NB4 (cell line): ENCODE results near the gene SDK2.

Experiments
- DNase-seq: peaks from one replicate; pipeline ENCODE4 v3.0.0; 2010; ENCODE audit warnings: low read depth
- H3K4me3 ChIP-seq: one replicate; pipeline ENCODE4 v1.5.1; 2011; ENCODE audit warnings: mild to moderate bottlenecking, low read depth, low read length, moderate library complexity
- MYC ChIP-seq: IDR thresholded peaks from 2 replicates; pipeline ENCODE4 v1.6.1; 2011; ENCODE audit warnings: low read depth, low read length
- POLR2A ChIP-seq: IDR thresholded peaks from 2 replicates; pipeline ENCODE4 v1.6.1; 2011; ENCODE audit warnings: mild to moderate bottlenecking; ENCODE audit not compliant: insufficient read length; ENCODE audit errors: extremely low read depth
- TF ChIP-seq, protein P1 (sequence below): IDR thresholded peaks from one replicate; pipeline ENCODE4 v1.5.1; 2012; ENCODE audit warnings: low read depth, low read length
- TF ChIP-seq, protein P2 (sequence below): IDR thresholded peaks from 2 replicates; pipeline ENCODE4 v1.6.1; 2011; ENCODE audit warnings: low read depth, low read length

Gene SDK2

GRCh38 chr17:73356561-73357170 lies 287.6 kb downstream of the SDK2 start:
- DNase-seq: no peak
- TF ChIP-seq, protein P1, sequence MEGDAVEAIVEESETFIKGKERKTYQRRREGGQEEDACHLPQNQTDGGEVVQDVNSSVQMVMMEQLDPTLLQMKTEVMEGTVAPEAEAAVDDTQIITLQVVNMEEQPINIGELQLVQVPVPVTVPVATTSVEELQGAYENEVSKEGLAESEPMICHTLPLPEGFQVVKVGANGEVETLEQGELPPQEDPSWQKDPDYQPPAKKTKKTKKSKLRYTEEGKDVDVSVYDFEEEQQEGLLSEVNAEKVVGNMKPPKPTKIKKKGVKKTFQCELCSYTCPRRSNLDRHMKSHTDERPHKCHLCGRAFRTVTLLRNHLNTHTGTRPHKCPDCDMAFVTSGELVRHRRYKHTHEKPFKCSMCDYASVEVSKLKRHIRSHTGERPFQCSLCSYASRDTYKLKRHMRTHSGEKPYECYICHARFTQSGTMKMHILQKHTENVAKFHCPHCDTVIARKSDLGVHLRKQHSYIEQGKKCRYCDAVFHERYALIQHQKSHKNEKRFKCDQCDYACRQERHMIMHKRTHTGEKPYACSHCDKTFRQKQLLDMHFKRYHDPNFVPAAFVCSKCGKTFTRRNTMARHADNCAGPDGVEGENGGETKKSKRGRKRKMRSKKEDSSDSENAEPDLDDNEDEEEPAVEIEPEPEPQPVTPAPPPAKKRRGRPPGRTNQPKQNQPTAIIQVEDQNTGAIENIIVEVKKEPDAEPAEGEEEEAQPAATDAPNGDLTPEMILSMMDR: no peak
- TF ChIP-seq MYC (no peak), POLR2A (no peak)
- TF ChIP-seq, protein P2, sequence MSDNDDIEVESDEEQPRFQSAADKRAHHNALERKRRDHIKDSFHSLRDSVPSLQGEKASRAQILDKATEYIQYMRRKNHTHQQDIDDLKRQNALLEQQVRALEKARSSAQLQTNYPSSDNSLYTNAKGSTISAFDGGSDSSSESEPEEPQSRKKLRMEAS: no peak
- H3K4me3 ChIP-seq: no peak overlapping the region

- no peak for TF ChIP-seq MYC
- TF ChIP-seq POLR2A: no peak
- TF ChIP-seq, protein P1: no peak
- TF ChIP-seq, protein P2: no peak
- H3K4me3 ChIP-seq: no peak overlapping the region
- no peak for DNase-seq
These were observed 289.6 kb downstream of the SDK2 start for GRCh38 chr17:73354423-73355284.

DNA sequence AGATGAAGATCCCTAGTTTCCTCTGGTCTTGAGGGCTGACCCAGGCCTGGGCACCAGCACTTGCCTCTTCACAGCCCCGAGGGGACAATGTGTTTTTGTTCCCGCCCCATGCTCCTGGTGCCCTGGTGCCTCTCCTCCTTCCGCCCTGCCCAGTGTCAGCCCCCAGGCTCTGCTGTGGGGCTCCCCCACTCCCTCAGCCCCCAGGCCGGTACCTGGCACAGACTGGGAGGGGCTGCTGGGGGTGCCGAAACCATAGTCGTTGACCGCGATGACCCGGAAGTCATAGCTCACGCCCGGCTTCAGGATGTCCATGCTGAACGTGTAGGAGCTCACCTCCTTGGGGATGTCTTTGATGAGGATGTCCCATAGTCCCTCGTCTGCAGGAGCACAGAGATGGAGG lies 292.0 kb downstream of the SDK2 start:
- DNase-seq: no peak
- TF ChIP-seq, protein P1: no peak
- TF ChIP-seq POLR2A (no peak), MYC (no peak)
- TF ChIP-seq, protein P2: no peak
- no peak overlapping the region for H3K4me3 ChIP-seq

GRCh38 chr17:73351764-73352163 lies 292.5 kb downstream of the SDK2 start:
- no peak overlapping the region for H3K4me3 ChIP-seq
- no peak for DNase-seq
- TF ChIP-seq MYC: no peak
- TF ChIP-seq POLR2A: no peak
- TF ChIP-seq, protein P2: no peak
- TF ChIP-seq, protein P1: no peak

DNA sequence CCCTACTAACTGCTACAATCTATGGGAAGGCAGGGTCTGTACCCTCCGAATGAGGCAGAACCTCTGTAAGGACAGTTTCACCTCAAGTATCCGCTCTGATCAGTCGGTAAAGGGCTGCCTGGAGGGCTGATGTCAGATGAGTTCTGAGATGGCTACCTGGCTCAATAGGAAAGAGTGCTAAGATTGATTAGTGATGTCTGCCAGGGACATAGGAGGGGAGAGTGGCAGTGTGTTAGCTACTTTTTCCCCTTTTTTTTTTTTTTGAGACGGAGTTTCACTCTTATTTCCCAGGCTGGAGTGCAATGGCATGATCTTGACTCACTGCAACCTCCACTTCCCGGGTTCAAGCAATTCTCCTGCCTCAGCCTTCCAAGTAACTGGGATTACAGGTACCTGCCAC lies 293.4 kb downstream of the SDK2 start:
- DNase-seq: no peak
- TF ChIP-seq, protein P2: no peak
- TF ChIP-seq POLR2A: no peak
- TF ChIP-seq, protein P1: no peak
- no peak overlapping the region for H3K4me3 ChIP-seq
